Activated CD4-positive, alpha-beta memory T cell treated with anti-CD3 and anti-CD28 coated beads, Interleukin-2, amount 10 ng/mL, durations not matched to agents 7 days and 5 days (primary cell): ENCODE measurements around the gene WNT9A. TPM values are rescaled to one million over a fixed set of nuclear protein-coding genes. Genes with fewer than 3 reads are reported as not detected.
A peak's percentile ranks its signal among the peaks of the same experiment; 100 is the strongest.
"Not testable (repeated sequence)": the region's sequence is repeated elsewhere in the genome, so short reads cannot be mapped to it uniquely, and the experiment has no call there.

Source experiments
- CTCF ChIA-PET: fragments of 350-600 bp; sonication (Branson Sonifier 250); formaldehyde crosslinking; loops from one replicate; lab custom pipeline; 2021; ENCODE audit warnings: antibody characterized with exemption, inconsistent platforms; lab: Charles Lee
- POLR2A ChIA-PET: fragments of 350-600 bp; sonication (Branson Sonifier 250); formaldehyde crosslinking; loops from one replicate; lab custom pipeline; 2021; ENCODE audit warnings: antibody characterized with exemption; lab: Charles Lee
- DNase-seq: peaks from one replicate; pipeline ENCODE4 v3.0.0-alpha.2; 2020
- H3K27ac Mint-ChIP-seq: one replicate; pipeline ENCODE4 v1.8.0; 2021; ENCODE audit warnings: mild to moderate bottlenecking, mixed read lengths
- H3K27me3 Mint-ChIP-seq: one replicate; pipeline ENCODE4 v1.8.0; 2021; ENCODE audit warnings: mixed read lengths
- H3K36me3 Mint-ChIP-seq: one replicate; pipeline ENCODE4 v1.8.0; 2021; ENCODE audit warnings: low read depth, mixed read lengths
- H3K4me1 Mint-ChIP-seq: one replicate; pipeline ENCODE4 v1.8.0; 2021; ENCODE audit warnings: mixed read lengths
- H3K4me3 Mint-ChIP-seq: one replicate; pipeline ENCODE4 v1.8.0; 2021; ENCODE audit warnings: mild to moderate bottlenecking, mixed read lengths
- H3K9me3 Mint-ChIP-seq: one replicate; pipeline ENCODE4 v1.8.0; 2021; ENCODE audit warnings: mixed read lengths
- total RNA-seq, 2 experiments: library from RNA; stranded (reverse); gene quantifications; one replicate each; pipeline ENCODE4 v1.2.3, GENCODE V29; 2021

Gene WNT9A, protein sequence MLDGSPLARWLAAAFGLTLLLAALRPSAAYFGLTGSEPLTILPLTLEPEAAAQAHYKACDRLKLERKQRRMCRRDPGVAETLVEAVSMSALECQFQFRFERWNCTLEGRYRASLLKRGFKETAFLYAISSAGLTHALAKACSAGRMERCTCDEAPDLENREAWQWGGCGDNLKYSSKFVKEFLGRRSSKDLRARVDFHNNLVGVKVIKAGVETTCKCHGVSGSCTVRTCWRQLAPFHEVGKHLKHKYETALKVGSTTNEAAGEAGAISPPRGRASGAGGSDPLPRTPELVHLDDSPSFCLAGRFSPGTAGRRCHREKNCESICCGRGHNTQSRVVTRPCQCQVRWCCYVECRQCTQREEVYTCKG
- 1 to 10 TPM; 1.5 to 2.0 TPM for total RNA-seq

- no peaks in the 10 kb centered on the region for H3K9me3 Mint-ChIP-seq
- peaks cover 20% of the 10 kb centered on the region for H3K27me3 Mint-ChIP-seq
- ChIA-PET POLR2A (interaction anchor here (0.6 to 1.2 kb wide), 4 partner anchors 182 to 218 kb away, joined by 3 to 4 read pairs (median 4); no protein-coding TSS in a partner anchor), CTCF (interaction anchor here (0.8 to 2.4 kb wide), 4 partner anchors 98 to 467 kb away, joined by 3 to 8 read pairs (median 4); no protein-coding TSS in a partner anchor)
- H3K27ac Mint-ChIP-seq, result no peak within 1 kb of the TSS
- H3K36me3 Mint-ChIP-seq, result no peaks in the 10 kb centered on the region
- peaks cover 12% of the 10 kb centered on the region for H3K4me1 Mint-ChIP-seq
- DNase-seq, result no peak
- peak within 1 kb of the TSS; percentile 70 for H3K4me3 Mint-ChIP-seq
These were observed at the start of gene WNT9A for GRCh38 chr1:227947676-227948492. WNT9A (minus strand) TSS chr1:227947932; CDS start chr1:227947887, 45 bp downstream.

DNA sequence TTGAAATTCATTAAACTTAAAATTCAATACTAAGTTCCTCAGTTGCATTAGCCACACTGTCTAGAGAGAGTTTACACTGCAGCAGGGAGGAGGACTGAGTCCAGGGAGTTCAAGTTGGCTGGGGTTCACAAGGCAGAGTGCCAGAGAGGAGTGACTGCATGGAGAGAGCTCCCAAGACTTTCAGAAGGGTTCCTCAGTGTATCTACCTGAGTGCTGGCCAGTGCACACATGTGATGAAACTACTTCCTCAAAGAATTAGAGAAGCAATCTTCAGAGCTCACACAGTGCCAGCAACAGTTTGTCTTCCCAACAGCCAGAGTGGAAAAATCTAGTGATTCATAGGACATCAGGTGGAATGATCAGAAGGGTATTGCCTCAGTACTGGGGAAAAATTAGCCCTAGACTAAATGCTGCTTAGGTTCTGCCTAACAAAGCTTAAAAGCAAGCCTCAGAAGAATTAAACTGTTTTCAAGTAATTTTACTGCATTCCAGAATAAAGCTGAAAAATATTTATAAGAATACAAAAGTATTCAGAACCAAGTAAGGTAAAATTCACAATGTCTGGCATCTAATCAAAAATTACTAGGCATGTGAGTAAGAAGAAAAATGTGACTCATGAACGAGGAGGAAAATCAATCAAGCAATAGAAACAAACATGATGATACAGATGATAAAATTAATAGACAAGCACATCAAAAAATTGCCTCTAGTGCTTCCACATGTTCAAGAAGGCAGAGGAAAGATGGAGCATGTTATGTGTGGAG lies 48.6 kb upstream of the WNT9A start:
- Mint-ChIP-seq H3K9me3 (peaks cover 7% of the 10 kb centered on the region), H3K36me3 (no peaks in the 10 kb centered on the region), H3K4me1 (no peaks in the 10 kb centered on the region), H3K4me3 (no peak overlapping the region), H3K27ac (no peak overlapping the region), H3K27me3 (peaks cover 17% of the 10 kb centered on the region)
- no peak for DNase-seq
- ChIA-PET POLR2A (no interaction called here), CTCF (no interaction called here)

DNA sequence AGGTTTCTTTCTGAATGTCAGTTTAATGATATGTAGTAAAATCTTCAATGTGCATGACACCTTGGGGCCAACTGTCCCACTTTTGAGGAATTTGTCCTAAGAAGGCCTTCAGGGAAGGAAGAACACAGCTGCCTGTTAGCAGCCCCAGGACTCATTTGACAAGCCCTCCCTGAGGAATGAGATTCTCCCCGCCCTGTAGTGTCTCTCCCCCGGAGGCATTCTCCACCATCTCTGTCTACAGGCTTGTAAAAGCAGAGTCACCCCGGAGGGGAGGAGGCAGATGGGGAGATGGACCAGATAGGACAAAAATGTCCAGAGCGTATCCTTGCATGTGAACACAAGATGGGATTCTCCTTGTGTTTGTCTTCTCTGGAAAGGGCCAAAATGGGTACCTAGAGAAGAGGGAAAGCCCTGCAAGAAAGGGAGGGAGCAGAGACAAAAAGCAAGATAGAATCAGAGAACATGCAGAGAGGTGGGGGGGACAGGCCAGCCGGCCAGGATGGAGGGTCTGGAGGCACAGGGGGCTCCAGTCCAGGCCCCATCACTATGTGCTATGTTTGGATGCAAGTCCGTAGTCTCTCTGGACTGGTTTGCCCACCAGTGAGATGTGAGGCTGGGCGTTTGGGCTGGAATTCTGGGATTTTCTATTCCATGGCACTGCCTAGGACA lies 47.0 kb upstream of the WNT9A start:
- H3K4me3 Mint-ChIP-seq, result no peak overlapping the region
- no peaks in the 10 kb centered on the region for H3K4me1 Mint-ChIP-seq
- peaks cover 20% of the 10 kb centered on the region for H3K27me3 Mint-ChIP-seq
- DNase-seq, result peak; percentile 7
- CTCF ChIA-PET, result no interaction called here
- POLR2A ChIA-PET, result no interaction called here
- H3K36me3 Mint-ChIP-seq, result no peaks in the 10 kb centered on the region
- no peak overlapping the region for H3K27ac Mint-ChIP-seq
- peaks cover 7% of the 10 kb centered on the region for H3K9me3 Mint-ChIP-seq

DNA sequence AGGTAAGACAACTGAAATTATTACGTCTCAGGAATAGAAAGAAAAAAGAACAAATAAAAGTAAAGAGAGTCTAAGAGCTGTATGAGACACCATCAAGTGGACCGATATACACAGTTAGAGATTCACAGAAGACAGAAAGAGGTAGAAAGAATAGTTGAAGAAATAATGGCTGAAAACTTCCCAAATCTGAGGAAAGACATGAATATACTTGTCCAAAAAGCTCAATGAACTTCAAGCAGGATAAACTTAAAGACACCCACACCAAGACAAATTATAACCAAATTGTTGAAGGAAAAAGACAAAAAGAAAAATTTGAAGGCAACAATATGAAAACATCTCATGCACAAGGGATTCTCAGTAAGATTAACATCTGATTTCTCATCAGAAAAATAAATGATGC lies 39.4 kb upstream of the WNT9A start:
- no peaks in the 10 kb centered on the region for H3K4me1 Mint-ChIP-seq
- H3K9me3 Mint-ChIP-seq, result no peaks in the 10 kb centered on the region

DNA sequence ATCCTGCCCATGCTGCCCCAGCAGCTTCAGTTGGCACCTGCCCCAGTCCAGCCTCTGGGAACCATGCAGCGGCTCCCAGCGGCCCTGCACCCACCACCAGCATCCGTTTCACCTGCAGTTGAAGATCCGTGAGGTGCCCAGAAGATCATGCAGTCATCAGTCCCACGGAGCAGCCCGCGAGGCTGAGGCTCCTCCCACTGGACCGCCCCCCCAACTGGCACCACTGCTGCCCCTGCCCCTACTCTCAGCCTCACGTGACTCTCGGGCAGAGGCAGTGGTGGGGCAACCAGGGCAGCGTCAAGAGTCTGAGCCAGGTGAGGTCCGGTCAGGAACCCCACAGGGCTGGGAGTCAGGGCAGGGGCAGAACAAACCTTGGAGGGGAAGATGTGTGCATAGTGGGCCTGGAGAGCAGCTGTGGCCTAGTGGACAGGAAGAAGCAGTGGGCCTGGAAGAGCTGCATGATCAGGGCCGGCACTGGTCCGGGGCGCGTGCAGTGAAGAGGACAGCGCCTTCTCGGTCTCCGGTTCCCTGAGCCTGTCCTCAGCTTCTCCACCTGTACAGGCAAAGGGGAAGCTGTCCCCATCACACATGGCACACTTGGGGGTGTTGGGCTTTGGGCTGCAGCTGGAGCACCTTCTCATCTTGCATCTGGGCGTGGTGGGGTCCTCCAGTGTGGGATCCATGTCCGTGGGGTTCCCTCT lies 28.0 kb upstream of the WNT9A start:
- H3K36me3 Mint-ChIP-seq, POLR2A ChIA-PET, CTCF ChIA-PET, H3K4me1 Mint-ChIP-seq, H3K27ac Mint-ChIP-seq, H3K4me3 Mint-ChIP-seq, H3K27me3 Mint-ChIP-seq, DNase-seq, H3K9me3 Mint-ChIP-seq: not testable (repeated sequence)

More for the DNA sequence above, 39.4 kb upstream of the WNT9A start:
- no peaks in the 10 kb centered on the region for H3K36me3 Mint-ChIP-seq
- ChIA-PET POLR2A (no interaction called here), CTCF (no interaction called here)
- H3K4me3 Mint-ChIP-seq, result no peak overlapping the region
- H3K27me3 Mint-ChIP-seq, result peaks cover 28% of the 10 kb centered on the region
- no peak for DNase-seq
- no peak overlapping the region for H3K27ac Mint-ChIP-seq

GRCh38 chr1:227973724-227974288 lies 26.1 kb upstream of the WNT9A start:
- H3K27me3 Mint-ChIP-seq, H3K9me3 Mint-ChIP-seq, H3K4me3 Mint-ChIP-seq, DNase-seq, H3K27ac Mint-ChIP-seq, H3K36me3 Mint-ChIP-seq, POLR2A ChIA-PET, H3K4me1 Mint-ChIP-seq, CTCF ChIA-PET: not testable (repeated sequence)

GRCh38 chr1:227972843-227973374 lies 25.2 kb upstream of the WNT9A start:
- POLR2A ChIA-PET, CTCF ChIA-PET: not testable (repeated sequence)

GRCh38 chr1:227972283-227972679 lies 24.5 kb upstream of the WNT9A start:
- H3K36me3 Mint-ChIP-seq, H3K27ac Mint-ChIP-seq, CTCF ChIA-PET, DNase-seq, H3K9me3 Mint-ChIP-seq, H3K4me1 Mint-ChIP-seq, H3K4me3 Mint-ChIP-seq, POLR2A ChIA-PET, H3K27me3 Mint-ChIP-seq: not testable (repeated sequence)

More at GRCh38 chr1:227972843-227973374, 25.2 kb upstream of the WNT9A start:
- H3K27me3 Mint-ChIP-seq, H3K4me3 Mint-ChIP-seq, H3K27ac Mint-ChIP-seq, H3K4me1 Mint-ChIP-seq, DNase-seq, H3K9me3 Mint-ChIP-seq, H3K36me3 Mint-ChIP-seq: not testable (repeated sequence)

DNA sequence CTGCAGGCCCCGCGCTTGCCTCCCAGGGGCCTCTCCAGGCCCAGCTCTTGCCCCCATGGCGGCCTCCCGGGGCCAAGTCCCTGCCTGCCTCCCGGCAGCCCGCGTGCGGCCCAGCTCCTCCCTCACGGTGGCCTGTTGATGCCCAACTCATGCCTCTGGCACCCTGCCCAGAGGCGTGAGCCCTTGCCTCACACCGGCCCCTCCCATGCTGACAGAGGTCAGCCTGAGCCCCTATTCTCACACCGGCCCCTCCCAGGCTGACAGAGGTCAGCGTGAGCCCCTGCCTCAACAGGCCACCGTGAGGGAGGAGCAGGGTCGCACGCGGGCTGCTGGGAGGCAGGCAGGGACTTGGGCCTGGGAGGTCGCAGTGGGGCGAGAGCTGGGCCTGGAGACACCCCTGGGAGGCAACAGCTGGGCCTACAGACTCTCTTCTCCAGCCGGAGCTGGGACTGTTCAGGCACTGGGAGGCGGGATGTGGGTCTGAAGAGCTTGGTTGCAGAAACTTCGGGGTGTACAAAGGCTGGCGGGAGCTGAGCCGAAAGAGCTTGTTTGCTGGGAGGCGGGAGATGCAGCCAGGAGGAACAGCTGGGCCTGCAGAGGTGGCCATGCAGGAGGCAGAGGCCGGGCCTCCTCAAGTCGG lies 24.0 kb upstream of the WNT9A start:
- H3K27me3 Mint-ChIP-seq, H3K4me3 Mint-ChIP-seq, H3K36me3 Mint-ChIP-seq, POLR2A ChIA-PET, DNase-seq, H3K9me3 Mint-ChIP-seq, H3K4me1 Mint-ChIP-seq, CTCF ChIA-PET, H3K27ac Mint-ChIP-seq: not testable (repeated sequence)

- H3K36me3 Mint-ChIP-seq, H3K27me3 Mint-ChIP-seq, H3K9me3 Mint-ChIP-seq, H3K27ac Mint-ChIP-seq, H3K4me1 Mint-ChIP-seq, DNase-seq, POLR2A ChIA-PET, H3K4me3 Mint-ChIP-seq, CTCF ChIA-PET: not testable (repeated sequence)
These were observed 23.5 kb upstream of the WNT9A start for GRCh38 chr1:227971216-227971615.

GRCh38 chr1:227970076-227970995 lies 22.6 kb upstream of the WNT9A start:
- H3K4me1 Mint-ChIP-seq, H3K36me3 Mint-ChIP-seq, DNase-seq, H3K9me3 Mint-ChIP-seq, H3K27me3 Mint-ChIP-seq, H3K27ac Mint-ChIP-seq, CTCF ChIA-PET, H3K4me3 Mint-ChIP-seq, POLR2A ChIA-PET: not testable (repeated sequence)
